Measurements from ENCODE around the gene AP2A2. TPM values are rescaled to one million over a fixed set of nuclear protein-coding genes. Genes with fewer than 3 reads are reported as not detected.
A peak's percentile ranks its signal among the peaks of the same experiment; 100 is the strongest.
"Not testable (repeated sequence)": the region's sequence is repeated elsewhere in the genome, so short reads cannot be mapped to it uniquely, and the experiment has no call there.

Gene AP2A2
- total and polyA plus RNA-seq, 11 donors, result 20.4 to 71.4 (median 36.5) TPM

GRCh38 chr11:958101-958500 is 32.4 kb downstream of the AP2A2 start:
- peaks cover 0 to 57% (median 33%) of the 10 kb centered on the region in 9 donors for H3K36me3 ChIP-seq
- no peaks in the 10 kb centered on the region for H3K27me3 ChIP-seq
- no peak overlapping the region for H3K4me3 ChIP-seq
- peaks cover 0 to 21% (median 9%) of the 10 kb centered on the region in 12 donors for H3K4me1 ChIP-seq
- H3K27ac ChIP-seq, result no peak overlapping the region
- no peaks in the 10 kb centered on the region for H3K9me3 ChIP-seq
- no peak for TF ChIP-seq POLR2A (IDR thresholded peaks at IDR 0.05)
- ATAC-seq (no peak), DNase-seq (no peak)
- intact Hi-C loops (cut with DNase I), result no loop called here
- WGBS, 4 donors, result 93 to 96% (median 96%) methylated on average over 7 of the region's 7 CpGs

GRCh38 chr11:959027-959426 is 33.4 kb downstream of the AP2A2 start:
- no peak overlapping the region for H3K27ac ChIP-seq
- ATAC-seq, result no peak
- H3K4me1 ChIP-seq, result peaks cover 0 to 13% (median 8%) of the 10 kb centered on the region in 12 donors
- no peak overlapping the region for H3K4me3 ChIP-seq
- H3K36me3 ChIP-seq, result peaks cover 0 to 67% (median 39%) of the 10 kb centered on the region in 9 donors
- DNase-seq, result no peak
- TF ChIP-seq POLR2A (IDR thresholded peaks at IDR 0.05) (no peak), CTCF (IDR thresholded peaks at IDR 0.05) (no peak)
- intact Hi-C loops (cut with DNase I), result no loop called here
- no peaks in the 10 kb centered on the region for H3K9me3 ChIP-seq
- WGBS, 4 donors, result 80 to 86% (median 84%) methylated on average over 14 of the region's 14 CpGs
- no peaks in the 10 kb centered on the region for H3K27me3 ChIP-seq

- TF ChIP-seq CTCF (IDR thresholded peaks at IDR 0.05) (no peak), POLR2A (IDR thresholded peaks at IDR 0.05) (no peak)
- Histone ChIP-seq H3K9me3 (no peaks in the 10 kb centered on the region), H3K4me1 (peaks cover 0 to 13% (median 8%) of the 10 kb centered on the region in 12 donors), H3K27me3 (no peaks in the 10 kb centered on the region), H3K36me3 (peaks cover 0 to 68% (median 44%) of the 10 kb centered on the region in 9 donors), H3K27ac (no peak overlapping the region), H3K4me3 (no peak overlapping the region)
- 81 to 94% (median 87%) methylated on average over 6 to 10 of the region's 10 CpGs for WGBS, 4 donors
- intact Hi-C loops (cut with DNase I), result no loop called here
- DNase-seq (peak in 1 of 5 donors; percentile 42), ATAC-seq (no peak)
Observed at GRCh38 chr11:959608-960007, 33.9 kb downstream of the AP2A2 start.

GRCh38 chr11:961310-961920 is 35.7 kb downstream of the AP2A2 start:
- H3K4me3 ChIP-seq, result not testable (repeated sequence)
- WGBS, 4 donors, result 90 to 94% (median 93%) methylated on average over 18 of the region's 18 CpGs

DNA sequence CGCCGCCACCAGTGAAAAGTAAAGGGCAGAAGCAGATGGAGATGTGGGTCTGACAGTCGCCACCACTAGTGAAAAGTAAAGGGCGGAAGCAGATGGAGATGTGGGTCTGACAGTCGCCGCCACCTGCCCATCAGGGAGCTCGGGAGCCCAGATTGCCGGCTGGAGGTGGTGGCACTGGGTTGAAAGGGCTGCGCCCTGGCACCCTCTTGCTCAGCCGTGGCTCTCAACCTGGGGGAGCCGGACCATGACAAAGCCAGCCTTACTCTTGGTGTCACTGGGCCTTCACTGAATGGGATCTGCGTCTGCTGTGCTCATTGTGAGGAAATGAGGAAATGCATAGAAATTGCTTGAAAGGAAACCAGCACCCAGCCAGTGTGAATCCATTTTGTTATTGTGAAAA is 36.3 kb downstream of the AP2A2 start:
- DNase-seq, result peak in 1 of 5 donors; percentile 20
- H3K27me3 ChIP-seq, result no peaks in the 10 kb centered on the region
- no peak for TF ChIP-seq CTCF (IDR thresholded peaks at IDR 0.05)
- no peak for TF ChIP-seq POLR2A (IDR thresholded peaks at IDR 0.05)
- peaks cover 0 to 18% (median 6%) of the 10 kb centered on the region in 12 donors for H3K4me1 ChIP-seq
- no peak overlapping the region for H3K27ac ChIP-seq
- H3K36me3 ChIP-seq, result peaks cover 0 to 62% (median 44%) of the 10 kb centered on the region in 9 donors
- 89 to 93% (median 93%) methylated on average over 12 of the region's 12 CpGs for WGBS, 4 donors
- H3K9me3 ChIP-seq, result no peaks in the 10 kb centered on the region
- intact Hi-C loops (cut with DNase I), result no loop called here
- ATAC-seq, result no peak
- no peak overlapping the region for H3K4me3 ChIP-seq

More at GRCh38 chr11:961310-961920, 35.7 kb downstream of the AP2A2 start:
- Histone ChIP-seq H3K4me1 (peaks cover 0 to 13% (median 2%) of the 10 kb centered on the region in 12 donors), H3K36me3 (peaks cover 0 to 67% (median 44%) of the 10 kb centered on the region in 9 donors)
- H3K27me3 ChIP-seq; H3K9me3 ChIP-seq; H3K27ac ChIP-seq; ATAC-seq; intact Hi-C loops (cut with DNase I): not testable (repeated sequence)
- DNase-seq, result peak in 1 of 5 donors; percentile 3
